Nucleus accumbens (tissue), 56 donors: ENCODE measurements around the gene CFAP299.

Experiments
- DNase-seq, 56 donors: peaks; one replicate each; lab custom pipeline; 2025; lab: John Stamatoyannopoulos, UW

Gene CFAP299

GRCh38 chr4:80999943-81000342, 664.4 kb downstream of the CFAP299 start:
- no peak for DNase-seq

DNA sequence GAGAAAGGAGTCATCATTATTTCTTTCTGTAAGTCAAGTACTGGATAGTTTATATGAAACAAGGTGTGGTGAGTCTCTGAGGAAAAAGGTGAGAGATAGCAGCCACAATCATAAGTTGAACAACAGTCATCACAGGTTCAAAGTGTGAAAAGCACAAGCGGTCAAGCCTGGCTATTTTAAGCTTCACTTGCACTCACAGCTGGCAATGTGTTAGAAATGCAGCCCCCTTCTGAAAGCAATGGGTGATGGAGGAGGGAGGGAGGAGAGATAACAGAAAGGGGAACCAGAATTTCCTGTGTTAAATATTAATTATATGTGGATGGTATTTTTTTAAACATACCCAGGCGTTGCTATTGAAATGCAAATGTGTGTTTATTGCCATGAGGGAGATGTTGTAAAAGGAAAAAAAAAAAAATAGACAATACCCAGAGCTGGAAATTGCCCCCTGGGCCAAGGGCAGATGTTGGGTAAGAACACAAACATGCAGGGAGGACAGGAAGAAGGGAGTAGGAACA, 668.1 kb downstream of the CFAP299 start:
- DNase-seq, result no peak

DNA sequence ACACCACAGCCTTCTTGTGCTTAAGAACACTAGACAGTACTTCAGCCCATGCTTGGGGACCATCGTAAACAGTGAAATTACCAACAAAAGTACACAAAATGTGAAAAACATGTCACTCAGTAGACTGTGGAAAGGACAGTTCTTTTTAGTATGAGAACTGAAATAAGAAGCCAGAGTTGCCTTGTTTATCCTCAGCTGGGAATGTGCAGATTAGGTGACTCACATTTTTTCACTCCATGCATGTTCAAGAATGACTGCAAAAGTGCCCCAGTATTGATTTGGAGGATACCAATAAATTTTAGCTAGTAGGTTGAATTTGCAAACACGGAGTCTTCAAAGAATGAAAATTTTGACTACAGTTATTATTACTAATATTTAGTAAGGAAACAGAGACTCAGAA, 671.9 kb downstream of the CFAP299 start:
- DNase-seq, result no peak
